HL-60/S4 treated with phorbol 12-myristate 13-acetate at 8.2 ng/mL for 4 days and 3 days (cell line): ENCODE measurements around the gene SLC2A10.
"Not testable (repeated sequence)": the region's sequence is repeated elsewhere in the genome, so short reads cannot be mapped to it uniquely, and the experiment has no call there.

Experiments
- in situ Hi-C: fragments of 300-500 bp; cut with MboI; formaldehyde crosslinking; loops from 2 replicates; pipeline ENCODE4 v1.15.0; 2022; ENCODE audit warnings: low sequenced_read_pairs

SLC2A10 gene

DNA sequence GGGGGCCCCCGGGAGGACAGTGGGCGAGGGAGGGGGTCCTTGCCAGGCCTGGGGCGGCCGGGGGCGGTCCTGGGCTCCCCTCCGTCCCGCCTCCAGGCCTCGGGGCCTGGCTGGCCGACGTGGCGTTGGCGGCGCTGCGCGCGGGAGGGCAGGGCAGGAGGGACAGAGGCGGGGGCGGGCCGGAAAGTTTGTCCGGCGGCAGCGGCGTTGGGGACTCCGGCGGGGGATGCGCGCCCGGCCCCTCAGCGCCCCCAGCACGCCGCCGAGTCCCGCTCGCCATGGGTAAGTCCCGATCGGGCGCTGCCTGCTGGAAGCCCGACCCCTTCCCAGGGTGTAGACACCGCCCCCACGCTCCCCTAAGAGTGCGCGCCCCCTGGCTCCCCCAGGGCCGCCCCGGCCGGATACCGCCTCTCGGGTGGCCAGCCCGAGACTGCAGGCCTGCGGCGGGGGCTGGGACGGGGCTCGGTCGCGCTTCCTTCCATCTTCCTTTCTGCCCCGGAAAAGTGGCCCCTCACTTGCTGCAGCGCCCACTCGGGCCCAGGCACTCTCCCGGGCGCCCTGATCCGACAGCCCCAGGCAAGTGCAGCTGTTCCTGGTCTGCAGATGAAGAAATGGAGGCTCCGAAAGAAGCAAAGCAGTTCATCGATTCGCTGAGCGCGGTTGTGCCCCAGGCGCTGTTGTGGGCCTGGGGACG is at the start of gene SLC2A10:
SLC2A10 (plus strand) TSS at position 191 of the 694 bp plus-strand sequence; CDS start at position 279, 88 bp downstream.
- in situ Hi-C loops = no loop called here

DNA sequence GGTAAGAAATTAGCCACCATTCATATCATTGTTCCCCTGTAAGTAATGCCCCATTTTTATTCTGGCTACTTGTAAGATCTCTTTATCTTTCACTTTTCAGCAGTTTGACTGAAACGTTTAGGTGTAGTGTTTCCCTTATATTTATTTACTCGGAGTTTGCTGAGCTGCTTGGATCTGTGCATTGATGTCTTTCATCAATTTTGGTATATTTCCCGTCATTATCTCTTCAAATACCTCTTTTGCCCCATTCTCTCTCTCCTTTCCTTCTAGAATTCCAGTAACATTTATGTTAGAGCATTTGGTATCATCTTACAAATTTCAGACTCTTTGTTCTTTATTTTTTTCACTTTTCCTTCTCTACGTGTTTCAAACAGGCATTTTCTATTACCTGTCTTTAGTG is 49.0 kb upstream of the SLC2A10 start:
- in situ Hi-C loops = no loop called here

DNA sequence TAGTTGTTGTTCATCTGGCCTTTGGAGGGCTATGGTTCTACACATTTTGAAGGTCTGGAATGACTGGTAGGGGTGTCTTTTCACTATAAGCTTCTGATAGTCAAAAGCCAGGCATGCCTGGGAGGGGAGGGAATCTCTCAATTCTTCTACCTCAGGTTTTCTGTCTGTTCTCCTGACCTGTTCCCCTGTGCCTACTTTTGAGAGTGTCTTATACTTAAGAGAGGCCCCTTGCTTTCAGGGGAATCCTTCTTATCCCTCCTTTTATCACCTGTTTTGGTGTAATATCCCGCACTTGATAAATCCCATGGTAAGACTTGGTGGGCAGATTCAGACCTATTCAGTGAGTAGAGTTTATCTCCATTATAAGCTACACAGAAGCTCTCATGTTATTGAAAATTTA is 47.8 kb upstream of the SLC2A10 start:
- in situ Hi-C loops = no loop called here

DNA sequence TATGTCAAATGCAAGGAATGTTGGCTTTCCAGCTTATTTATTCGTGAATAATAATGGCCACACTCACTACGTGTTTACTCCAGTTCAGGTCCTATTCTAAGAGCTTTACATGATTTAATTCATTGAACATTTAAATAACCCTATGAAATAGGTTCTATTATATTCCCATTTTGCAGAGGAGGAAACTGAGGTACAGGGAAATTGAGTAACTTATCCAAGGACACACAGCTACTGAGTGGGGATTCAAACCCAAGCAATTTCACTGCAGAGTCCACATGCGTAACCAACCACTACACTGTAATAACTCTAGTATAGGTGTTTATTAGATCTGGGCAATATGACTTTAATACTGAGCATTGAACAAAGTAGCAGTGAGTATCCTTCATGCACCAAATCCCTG is 45.9 kb upstream of the SLC2A10 start:
- in situ Hi-C loops = no loop called here

DNA sequence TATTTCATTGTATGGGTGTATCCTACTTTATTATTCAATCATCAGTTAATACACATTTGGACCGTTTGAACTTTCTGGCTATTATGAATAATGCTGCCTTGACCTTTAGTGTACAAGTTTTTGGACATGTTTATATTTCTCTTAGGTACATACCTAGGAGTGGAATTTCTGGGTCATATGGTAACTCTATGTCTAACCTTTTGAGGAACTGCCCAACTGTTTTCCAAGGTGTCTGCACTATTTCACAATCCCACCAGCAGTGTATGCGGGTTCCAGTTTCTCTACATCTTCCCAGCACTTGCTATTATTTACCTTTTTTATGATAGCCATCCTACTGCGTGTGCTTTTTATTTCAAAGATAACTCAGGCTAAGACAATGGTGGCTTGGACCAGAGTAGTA is 43.8 kb upstream of the SLC2A10 start:
- in situ Hi-C loops = no loop called here

DNA sequence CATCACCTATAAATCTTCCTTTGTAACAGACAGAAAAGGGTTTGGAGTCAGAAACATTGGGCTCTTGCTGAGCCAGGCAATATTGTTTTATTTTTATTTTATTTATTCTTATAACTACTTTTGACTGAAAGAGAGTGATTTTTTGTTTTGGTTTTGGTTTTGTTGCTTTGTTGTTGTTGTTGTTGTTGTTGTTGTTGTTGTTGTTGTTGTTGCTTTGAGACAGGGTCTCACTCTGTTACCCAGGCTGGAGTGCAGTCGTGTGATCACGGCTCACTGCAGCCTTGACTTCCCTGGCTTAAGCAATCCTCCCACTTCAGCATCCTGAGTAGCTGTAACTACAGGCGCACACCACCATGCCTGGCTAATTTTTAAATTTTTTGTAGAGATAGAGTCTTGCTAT is 43.1 kb upstream of the SLC2A10 start:
- in situ Hi-C loops = no loop called here

DNA sequence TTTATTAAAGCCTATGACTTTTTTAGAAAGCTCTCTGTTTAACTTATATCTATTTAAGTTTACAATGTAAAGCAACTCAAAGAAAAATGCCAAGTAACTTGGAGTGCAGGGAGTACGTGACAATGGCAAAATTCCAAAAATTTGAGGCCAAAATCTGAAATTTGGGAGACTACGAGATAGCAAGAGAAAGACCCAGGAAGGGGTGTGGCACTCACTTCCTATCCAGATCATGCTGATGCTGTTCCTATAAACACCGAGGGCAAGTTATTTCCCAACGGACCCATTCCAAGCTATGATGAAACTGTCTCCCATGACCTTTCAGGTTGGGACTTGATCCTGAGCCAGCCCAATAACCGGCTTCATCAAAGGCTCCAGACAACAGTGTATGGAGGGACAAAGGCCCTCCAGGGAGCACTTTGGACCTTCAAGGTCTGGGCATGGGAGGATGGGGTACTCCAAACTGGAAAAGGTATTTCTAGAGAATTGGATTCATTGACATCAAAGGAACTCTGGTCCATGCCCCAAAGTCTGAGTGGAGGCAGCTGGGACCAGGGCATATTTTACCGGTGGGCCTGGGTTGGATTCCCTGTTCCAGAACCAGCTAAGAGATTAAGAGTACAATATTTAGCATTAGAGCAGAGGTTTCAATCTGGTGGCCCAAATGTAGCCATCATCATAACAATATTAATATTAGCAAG is 42.5 kb upstream of the SLC2A10 start:
- in situ Hi-C loops = no loop called here

DNA sequence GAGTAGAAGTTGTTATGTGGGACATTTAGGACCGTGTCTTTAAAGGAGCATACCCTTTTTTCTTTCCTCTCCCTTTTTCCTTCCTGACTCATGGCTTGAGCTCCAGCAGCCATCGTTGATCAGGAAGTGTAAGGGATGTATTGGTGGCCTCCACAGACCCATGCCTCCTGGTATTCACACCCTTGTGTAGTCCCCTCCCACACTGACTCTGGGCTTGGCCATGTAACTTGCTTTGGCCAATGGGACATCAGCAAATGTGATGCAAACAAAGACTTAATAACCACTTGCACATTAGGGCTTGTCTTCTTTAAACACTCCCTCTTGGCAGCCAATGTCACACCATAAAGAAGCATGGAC is 39.2 kb upstream of the SLC2A10 start:
- in situ Hi-C loops = no loop called here

DNA sequence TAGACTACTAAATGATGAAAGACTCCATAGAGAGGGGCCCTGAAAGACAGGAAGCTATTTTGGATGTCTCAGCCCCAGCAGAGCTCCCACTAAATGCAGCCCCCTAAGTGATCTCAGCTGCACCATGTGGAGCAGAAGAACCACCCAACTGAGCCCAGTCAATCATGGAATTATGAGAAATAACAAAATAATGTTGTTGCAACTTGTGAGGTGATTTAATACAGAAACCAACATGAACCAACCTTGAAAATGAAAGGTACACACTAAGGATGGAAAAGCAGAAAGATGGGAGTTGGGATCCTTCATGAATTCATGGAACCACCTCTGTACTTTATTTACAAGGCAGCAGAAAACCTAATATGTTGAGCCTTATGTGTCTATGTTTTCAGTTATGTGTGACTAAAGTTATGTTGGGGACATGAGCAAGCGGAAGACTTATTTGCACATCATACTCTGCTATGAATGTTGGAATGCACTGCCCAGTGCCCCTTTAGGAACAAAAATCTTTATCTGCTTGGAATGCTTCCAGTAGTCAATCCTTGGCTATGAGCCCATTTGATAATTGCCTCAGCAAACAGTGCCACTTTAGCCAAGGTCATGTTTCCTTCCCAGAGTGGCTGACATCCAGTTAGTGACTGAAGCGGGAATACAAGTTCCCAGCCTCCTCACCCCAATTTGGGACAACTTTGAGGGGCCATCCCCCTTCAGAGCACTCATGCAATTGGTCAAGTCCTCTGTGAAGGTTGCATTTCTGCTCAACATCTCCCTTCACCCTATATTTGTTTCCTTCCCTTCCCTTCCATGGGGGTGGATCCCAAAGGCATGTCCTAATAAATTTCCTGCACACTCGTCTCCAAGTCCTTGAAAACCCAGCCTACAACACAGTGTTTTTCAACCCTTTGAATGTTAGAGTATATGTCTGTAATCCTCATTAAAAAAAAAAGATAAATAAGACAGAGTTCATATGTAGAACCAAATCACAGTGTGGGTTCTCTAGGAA is 38.6 kb upstream of the SLC2A10 start:
- in situ Hi-C loops = no loop called here

DNA sequence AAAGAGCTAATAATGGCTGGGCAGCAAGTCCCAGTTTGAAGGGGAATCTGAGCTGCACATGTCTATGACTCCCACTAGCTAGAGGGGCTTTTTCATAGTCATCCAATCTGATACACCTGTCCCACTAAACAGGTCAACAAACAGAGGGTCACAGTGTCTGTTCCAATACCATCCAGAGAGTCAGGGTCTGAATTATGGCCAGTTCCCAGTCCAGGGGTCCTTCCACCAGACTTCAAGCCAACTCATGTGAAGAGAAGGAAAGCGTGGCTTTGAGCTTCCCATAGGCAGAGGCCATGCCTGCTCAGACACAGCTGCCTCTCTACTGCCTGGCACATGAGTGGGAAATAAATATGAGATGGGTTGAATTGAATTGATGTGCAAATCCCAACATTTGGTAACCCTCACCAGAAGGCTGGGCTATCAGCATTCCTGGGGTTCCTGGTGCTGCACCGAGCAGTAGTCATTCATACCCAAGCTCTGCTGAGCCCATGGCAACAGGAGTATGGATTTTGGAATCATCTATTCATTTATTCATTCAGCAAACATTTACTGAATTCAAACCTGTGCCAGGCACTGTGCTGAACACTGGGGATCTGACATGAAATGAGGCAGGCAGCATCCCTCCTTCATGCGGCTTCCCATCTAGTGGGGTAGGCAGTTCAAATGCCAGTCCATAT is 37.4 kb upstream of the SLC2A10 start:
- in situ Hi-C loops = no loop called here

DNA sequence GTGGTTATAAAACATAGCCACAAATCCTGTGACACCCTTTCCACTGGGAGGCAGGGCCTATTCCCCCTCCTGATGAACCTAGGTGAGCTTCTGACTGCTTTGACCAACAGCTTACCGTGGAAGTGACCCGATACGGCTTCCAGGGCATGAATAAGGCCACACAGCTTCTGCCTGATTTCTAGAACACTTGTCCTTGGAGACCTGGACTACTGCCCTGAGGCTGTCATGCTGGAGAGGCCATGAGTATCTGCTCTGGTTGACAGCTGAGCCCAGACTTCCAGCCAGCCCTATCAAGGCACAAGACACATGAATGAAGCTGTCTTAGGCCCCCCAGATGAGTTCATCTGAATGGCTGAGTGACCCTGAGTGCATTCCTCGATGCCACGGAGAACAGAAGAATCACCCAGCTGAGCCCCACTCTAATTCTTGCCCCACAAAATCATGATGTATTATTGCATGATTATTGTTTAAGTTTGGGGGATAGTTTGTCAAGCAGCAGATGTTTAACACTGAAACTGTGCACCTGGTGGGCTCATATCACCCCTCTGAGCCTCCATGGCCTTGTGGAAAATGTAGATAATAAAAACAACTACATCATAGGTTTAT is 36.8 kb upstream of the SLC2A10 start:
- in situ Hi-C loops = no loop called here

DNA sequence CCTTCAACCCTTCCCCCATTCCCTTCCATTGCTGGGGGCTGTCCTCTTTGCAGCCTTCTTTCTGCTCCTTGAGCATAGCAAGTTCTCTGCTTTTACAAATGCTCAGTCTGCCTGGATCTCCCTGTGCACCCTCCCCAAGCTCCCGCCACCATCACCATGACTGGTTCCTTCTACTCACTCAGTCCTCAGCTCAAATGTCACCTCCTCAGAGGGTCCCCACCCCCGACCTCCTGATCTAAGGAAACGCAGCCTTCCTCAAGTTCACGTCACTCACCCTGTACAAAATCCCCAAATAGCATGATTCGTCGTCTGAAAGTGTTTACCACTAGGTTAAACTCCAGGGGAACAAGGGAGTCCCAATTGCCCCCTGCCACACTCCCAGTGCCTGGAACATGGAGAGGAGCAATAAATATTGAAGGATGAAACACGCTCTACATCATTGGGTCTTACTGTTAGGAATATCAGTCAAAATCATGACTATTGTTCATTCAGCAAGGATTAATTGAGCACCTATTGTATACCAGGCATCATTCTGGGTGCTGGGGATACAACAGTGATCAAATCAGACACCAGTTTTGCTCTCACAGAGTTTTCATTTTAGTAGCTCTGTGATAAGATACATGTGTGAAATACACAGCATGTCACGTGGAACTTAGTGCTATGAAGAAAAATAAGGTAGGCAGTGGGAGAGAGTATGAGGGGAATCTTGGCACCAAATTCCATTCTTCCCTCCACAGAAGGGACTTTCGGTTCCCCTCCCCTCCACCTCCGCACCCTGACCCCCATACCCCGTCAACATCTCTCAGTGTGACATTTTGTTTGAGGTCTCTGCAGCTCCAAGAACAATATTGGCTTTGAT is 35.8 kb upstream of the SLC2A10 start:
- in situ Hi-C loops = no loop called here

DNA sequence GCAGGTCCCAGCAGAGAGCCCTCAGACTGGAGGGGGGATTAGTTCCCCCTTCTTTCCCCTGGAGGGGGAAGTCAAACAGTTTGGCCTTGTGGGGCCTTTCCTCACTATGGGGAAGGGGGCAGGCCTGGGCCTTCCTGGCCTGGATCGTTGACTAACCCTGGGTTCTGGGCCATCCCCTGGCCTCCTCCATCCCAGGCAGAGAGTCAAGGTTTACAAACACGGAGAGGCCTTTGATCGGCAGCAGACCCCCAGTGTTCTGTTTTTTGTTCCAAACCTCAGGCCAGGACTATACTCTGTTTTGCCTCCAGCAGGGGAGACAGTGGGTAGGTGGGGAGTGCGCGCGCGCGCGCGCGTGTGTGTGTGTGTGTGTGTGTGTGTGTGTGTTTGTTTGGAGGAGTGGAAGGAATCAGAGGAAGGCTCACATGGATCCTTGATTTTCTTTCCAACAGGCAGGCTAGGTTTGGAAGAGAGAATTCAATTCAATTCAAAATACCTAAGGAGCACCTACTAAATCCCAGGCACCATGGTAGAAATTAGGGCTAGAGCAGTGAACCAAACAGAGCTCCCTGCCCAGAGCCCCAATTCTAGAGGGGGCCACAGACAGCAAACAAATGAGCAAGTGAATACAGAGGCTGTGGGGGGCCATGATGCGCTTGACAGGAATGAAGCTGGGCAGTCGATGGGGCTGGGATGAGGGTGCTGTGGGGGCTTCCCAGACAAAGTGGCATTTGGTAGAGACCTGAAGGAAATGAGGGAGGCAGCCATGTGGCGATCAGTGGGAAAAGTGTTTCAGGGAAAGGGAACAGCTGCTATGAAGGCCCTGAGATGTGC is 35.0 kb upstream of the SLC2A10 start:
- in situ Hi-C loops = no loop called here

DNA sequence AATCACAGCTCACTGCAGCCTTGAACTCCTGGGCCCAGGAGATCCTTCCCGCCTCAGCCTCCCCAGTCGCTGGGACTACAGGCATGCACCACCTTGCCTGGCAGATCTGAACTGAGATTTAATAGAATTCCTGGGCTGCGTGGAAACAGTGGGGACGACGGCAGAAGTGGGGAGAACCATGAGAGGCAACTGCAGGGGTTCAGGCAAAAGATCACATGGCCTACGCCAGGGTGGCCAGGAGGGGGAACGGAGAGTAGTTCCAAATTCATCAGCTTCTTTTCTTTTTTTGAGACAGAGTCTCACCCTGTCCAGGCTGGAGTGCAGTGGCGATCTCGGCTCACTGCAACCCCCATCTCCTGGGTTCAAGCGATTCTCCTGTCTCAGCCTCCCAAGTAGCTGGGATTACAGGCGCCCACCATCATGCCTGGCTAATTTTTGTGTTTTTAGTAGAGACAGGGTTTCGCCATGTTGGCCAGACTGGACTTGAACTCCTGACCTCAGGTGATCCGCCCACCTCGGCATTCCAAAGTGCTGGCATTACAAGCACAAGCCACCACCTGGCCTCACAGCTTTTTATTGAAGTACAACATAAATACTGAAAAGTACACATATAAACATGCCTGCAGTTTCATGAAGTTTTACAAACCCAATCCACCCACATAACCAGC is 32.7 kb upstream of the SLC2A10 start:
- in situ Hi-C loops = not testable (repeated sequence)

DNA sequence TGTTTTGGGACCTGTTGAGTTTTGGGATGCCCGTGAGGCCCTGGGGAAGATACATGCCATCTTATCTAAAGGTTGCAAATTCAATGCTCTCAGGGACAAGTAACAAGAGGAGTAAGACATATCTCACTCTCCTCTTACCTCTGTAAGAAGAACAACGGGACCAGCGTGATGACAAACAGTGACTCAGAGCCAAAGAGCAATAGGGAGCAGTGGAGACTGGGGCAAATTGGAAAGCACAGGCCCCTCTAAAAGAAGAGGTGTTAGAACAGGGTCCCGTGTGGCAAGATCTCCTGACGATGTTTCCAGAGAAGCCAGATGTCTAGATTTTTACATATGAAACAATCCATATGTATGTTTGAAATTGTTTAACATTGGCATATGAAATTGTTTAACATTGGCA is 31.8 kb upstream of the SLC2A10 start:
- in situ Hi-C loops = no loop called here

DNA sequence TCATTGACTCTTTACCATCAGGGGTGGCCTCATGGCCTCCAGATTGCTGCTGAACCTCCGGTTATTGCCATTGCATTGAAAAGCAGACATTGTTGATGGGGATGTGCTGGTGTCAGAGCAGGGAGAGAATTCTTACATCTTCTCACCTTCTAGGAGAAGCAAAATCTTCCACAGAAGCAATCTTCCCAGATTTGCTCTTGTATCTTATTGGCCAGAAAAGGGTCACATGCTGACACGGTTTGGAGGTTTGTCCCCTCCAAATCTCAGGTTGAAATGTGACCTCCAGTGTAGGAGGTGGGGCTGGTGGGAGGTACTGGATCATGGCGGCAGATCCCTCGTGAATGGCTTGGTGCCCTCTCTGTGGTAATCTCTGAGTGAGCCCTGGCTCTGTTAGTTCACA is 30.9 kb upstream of the SLC2A10 start:
- in situ Hi-C loops = no loop called here

DNA sequence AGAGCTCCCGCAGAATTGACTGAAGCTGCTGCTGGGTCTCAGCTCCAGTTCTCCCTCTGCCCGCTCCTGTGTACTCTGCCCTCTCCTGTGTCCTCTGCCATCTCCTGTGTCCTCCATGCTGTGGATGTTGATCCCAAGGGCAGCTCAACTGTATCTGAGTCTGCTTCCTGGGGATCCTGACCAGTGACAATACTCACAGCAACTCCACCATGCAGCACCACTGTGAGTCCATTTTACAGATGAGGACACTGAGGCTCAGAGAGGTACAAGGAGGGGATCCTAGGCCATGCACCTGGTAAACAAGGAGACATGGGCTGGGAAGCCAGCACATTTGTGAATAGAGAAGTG is 28.8 kb upstream of the SLC2A10 start:
- in situ Hi-C loops = loop anchor here (10.0 kb wide), 1 partner anchor 146 kb away; no protein-coding TSS in a partner anchor
